HepG2 (cell line): Measurements from ENCODE around the gene HAO2. TPM values are rescaled to one million over a fixed set of nuclear protein-coding genes. Genes with fewer than 3 reads are reported as not detected.

ENCODE experiments used
- ATAC-seq: fragments of 200-7000 bp; cut with Tn5 transposase; 3 replicates; pipeline ENCODE4 v1.9.1; 2020; ENCODE audit warnings: mild to moderate bottlenecking, moderate library complexity
- BruUV-seq: library from RNA; stranded (reverse); fragments of 400-500 nt; replicated peaks from 2 replicates; lab custom pipeline; 2021; lab: Mats Ljungman, UMichigan
- CTCF ChIA-PET: fragments of 300-600 bp; formaldehyde crosslinking; extraction: SDS; loops from one replicate; lab custom pipeline; 2021; ENCODE audit warnings: low total read pairs, inconsistent platforms, low intra/inter-chr PET ratio; lab: Yijun Ruan, JAX
- POLR2A ChIA-PET: fragments of 350-600 bp; sonication (Branson Sonifier 250); formaldehyde crosslinking; loops from one replicate; lab custom pipeline; 2020; ENCODE audit warnings: antibody characterized with exemption, inconsistent platforms; lab: Yijun Ruan, JAX
- DNase-seq: peaks from one replicate; pipeline ENCODE4 v3.0.0-alpha.2; 2015; ENCODE audit warnings: low spot score
- FAIRE-seq: peaks from 3 replicates; lab custom pipeline; 2011; peaks lifted over from hg19 to GRCh38; lab: Jason Lieb, UNC
- H2AFZ ChIP-seq: one replicate; pipeline ENCODE4 v1.6.1; 2011; ENCODE audit warnings: low read length, inconsistent platforms
- H3K27ac ChIP-seq: fragments of 300-600 bp; 3 replicates; pipeline ENCODE4 v1.8.0; 2011; ENCODE audit warnings: mixed run types, mild to moderate bottlenecking, mixed read lengths, low read length, inconsistent platforms; ENCODE audit not compliant: insufficient read depth; ENCODE audit errors: extremely low read length
- H3K27me3 ChIP-seq, 2 experiments: fragments of 200-600 bp in 1 of 2; 2 replicates in 1 of 2; 3 replicates in 1 of 2; pipeline versions ENCODE4 v1.6.0 to v1.8.0; 2011; ENCODE audit warnings: low read length in 2 of 2, mild to moderate bottlenecking in 2 of 2, moderate library complexity in 2 of 2, inconsistent platforms in 1 of 2; ENCODE audit not compliant: insufficient read depth in 2 of 2, control insufficient read depth in 1 of 2
- H3K36me3 ChIP-seq, 2 experiments: fragments of 200-600 bp in 1 of 2; replicated peaks in 1 of 2; 2 replicates in 1 of 2; 3 replicates in 1 of 2; pipeline versions ENCODE4 v1.5.1 to v1.8.0; 2011; ENCODE audit warnings: low read length in 2 of 2, inconsistent platforms in 1 of 2; ENCODE audit not compliant: insufficient read depth in 2 of 2, control insufficient read depth in 1 of 2
- H3K4me1 ChIP-seq: 2 replicates; pipeline ENCODE4 v1.5.1; 2012; ENCODE audit warnings: low read length, inconsistent platforms; ENCODE audit not compliant: insufficient read depth
- H3K4me2 ChIP-seq: 2 replicates; pipeline ENCODE4 v1.6.0; 2011; ENCODE audit warnings: low read depth, low read length, inconsistent platforms
- H3K4me3 ChIP-seq, 3 experiments: fragments of 200-600 bp in 1 of 3; sonication (generic), shearing (Covaris generic) in 1 of 3; replicated peaks in 1 of 3; 2 replicates each; pipeline ENCODE4 v1.5.1; 2011 to 2016; ENCODE audit warnings: low read length in 3 of 3, inconsistent platforms in 2 of 3, low read depth in 2 of 3, mild to moderate bottlenecking in 2 of 3, control low read depth in 1 of 3, mixed read lengths in 1 of 3; ENCODE audit not compliant: insufficient read depth in 1 of 3
- H3K79me2 ChIP-seq: one replicate; pipeline ENCODE4 v1.6.1; 2011; ENCODE audit warnings: low read length, inconsistent platforms; ENCODE audit not compliant: insufficient read depth
- H3K9ac ChIP-seq: 2 replicates; pipeline ENCODE4 v1.6.0; 2011; ENCODE audit warnings: mild to moderate bottlenecking, low read depth, low read length, inconsistent platforms; ENCODE audit not compliant: insufficient read depth
- H3K9me3 ChIP-seq: 2 replicates; pipeline ENCODE4 v1.5.1; 2012; ENCODE audit warnings: mild to moderate bottlenecking, low read length
- H4K20me1 ChIP-seq: 2 replicates; pipeline ENCODE4 v1.6.0; 2011; ENCODE audit warnings: inconsistent platforms, mild to moderate bottlenecking, low read length, moderate library complexity; ENCODE audit not compliant: insufficient read depth
- CHD2 ChIP-seq: IDR thresholded peaks from 2 replicates; pipeline ENCODE4 v1.6.1; 2011; ENCODE audit warnings: low read depth, low read length, improper control_type of control experiment
- FOXP1 ChIP-seq, 2 experiments: fragments of 450-650 bp in 1 of 2; IDR thresholded peaks; 2 replicates each; pipeline ENCODE4 v1.6.1; 2017 to 2018; ENCODE audit warnings: antibody characterized with exemption in 1 of 2
- KDM1A ChIP-seq: IDR thresholded peaks from 2 replicates; pipeline ENCODE4 v1.6.1; 2016; ENCODE audit warnings: missing compliant biosample characterization
- PBX3 ChIP-seq: sonication (generic); formaldehyde crosslinking; IDR thresholded peaks from 2 replicates; pipeline ENCODE4 v1.8.1; 2023; ENCODE audit warnings: missing genetic modification reagents, inconsistent platforms, borderline replicate concordance
- TERF1 ChIP-seq: sonication (generic); formaldehyde crosslinking; IDR thresholded peaks from 2 replicates; pipeline ENCODE4 v1.8.0; 2022; ENCODE audit warnings: mild to moderate bottlenecking, missing genetic modification reagents, moderate library complexity
- WIZ ChIP-seq: sonication (generic); formaldehyde crosslinking; IDR thresholded peaks from 2 replicates; pipeline ENCODE4 v1.5.1; 2020; ENCODE audit warnings: mild to moderate bottlenecking, missing genetic modification reagents
- ZNF563 ChIP-seq: sonication (generic); formaldehyde crosslinking; IDR thresholded peaks from 2 replicates; pipeline ENCODE4 v1.8.0; 2022; ENCODE audit warnings: mild to moderate bottlenecking, moderate library complexity, missing genetic modification reagents
- in situ Hi-C: cut with HindIII; loops from 2 replicates; pipeline ENCODE4 v1.10.0; 2017; ENCODE audit warnings: low pct_unique_long_range_greater_than_20kb; ENCODE audit not compliant: extremely low pct_ligation_motif_present
- intact Hi-C: fragments of 100-400 bp; cut with micrococcal nuclease; formaldehyde crosslinking; loops from one replicate; pipeline ENCODE4 v1.10.0; 2022; ENCODE audit not compliant: unreplicated experiment
- polyA plus RNA-seq, 8 experiments: library from polyadenylated mRNA; depleted of rRNA in 3 of 8; stranded (reverse) in 7 of 8; unstranded in 1 of 8; fragments of >200 nt; fragmentation: Illumina TruSeq in 4 of 8; extraction: Trizol in 4 of 8; gene quantifications; 2 replicates each; pipeline versions ENCODE4 v1.2.1 to v1.2.3, GENCODE V29; 2011 to 2016; ENCODE audit warnings: low read depth in 4 of 8, missing spikeins in 1 of 8, mixed read lengths in 1 of 8; ENCODE audit not compliant: insufficient read depth in 1 of 8
- total RNA-seq, 5 experiments: library from RNA; depleted of rRNA; stranded (reverse); fragments of >200 nt; fragmentation: Illumina TruSeq; extraction: Trizol; gene quantifications; 2 replicates each; pipeline ENCODE4 v1.2.3, GENCODE V29; 2016; ENCODE audit warnings: low read depth in 1 of 5
- TF ChIP-seq, protein P1 (sequence below): sonication (generic); formaldehyde crosslinking; IDR thresholded peaks from 2 replicates; pipeline ENCODE4 v1.4.0; 2020; ENCODE audit warnings: low read depth, mild to moderate bottlenecking, missing genetic modification reagents
- TF ChIP-seq, protein P2 (sequence below), 2 experiments: sonication (generic) in 1 of 2; formaldehyde crosslinking in 1 of 2; IDR thresholded peaks; 2 replicates each; pipeline versions ENCODE4 v1.4.0 to v1.6.1; 2018 to 2020; ENCODE audit warnings: missing genetic modification reagents in 2 of 2, borderline replicate concordance in 1 of 2, low read depth in 1 of 2, mild to moderate bottlenecking in 1 of 2, missing biosample characterization in 1 of 2

HAO2 gene
- total and polyA plus RNA-seq, 2 of the 13 experiments (the other 11 are each of a cell fraction or from before 2014, with no cell fraction given): 0.05 to 0.09 TPM

GRCh38 chr1:119409731-119410130 lies 41.1 kb downstream of the HAO2 start:
- Histone ChIP-seq H3K36me3 (no peaks in the 10 kb centered on the region), H3K27me3 (no peaks in the 10 kb centered on the region; a peak in 1 of 5 replicates), H3K79me2 (no peaks in the 10 kb centered on the region), H3K9ac (no peak overlapping the region), H3K4me2 (no peak overlapping the region), H2AFZ (no peak overlapping the region), H4K20me1 (no peaks in the 10 kb centered on the region), H3K4me3 (no peak overlapping the region), H3K27ac (no peak overlapping the region)
- no peak for ATAC-seq
- CTCF ChIA-PET: no interaction called here
- DNase-seq: no peak
- in situ Hi-C loops (no loop called here), intact Hi-C loops (no loop called here)
- POLR2A ChIA-PET: no interaction called here
- FAIRE-seq: no peak
- no TSS peak for BruUV-seq
- TF ChIP-seq, protein P1, sequence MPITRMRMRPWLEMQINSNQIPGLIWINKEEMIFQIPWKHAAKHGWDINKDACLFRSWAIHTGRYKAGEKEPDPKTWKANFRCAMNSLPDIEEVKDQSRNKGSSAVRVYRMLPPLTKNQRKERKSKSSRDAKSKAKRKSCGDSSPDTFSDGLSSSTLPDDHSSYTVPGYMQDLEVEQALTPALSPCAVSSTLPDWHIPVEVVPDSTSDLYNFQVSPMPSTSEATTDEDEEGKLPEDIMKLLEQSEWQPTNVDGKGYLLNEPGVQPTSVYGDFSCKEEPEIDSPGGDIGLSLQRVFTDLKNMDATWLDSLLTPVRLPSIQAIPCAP (CRISPR knock-in tag): no peak
- TF ChIP-seq TERF1: no peak
- TF ChIP-seq CHD2: no peak
- TF ChIP-seq, protein P2, sequence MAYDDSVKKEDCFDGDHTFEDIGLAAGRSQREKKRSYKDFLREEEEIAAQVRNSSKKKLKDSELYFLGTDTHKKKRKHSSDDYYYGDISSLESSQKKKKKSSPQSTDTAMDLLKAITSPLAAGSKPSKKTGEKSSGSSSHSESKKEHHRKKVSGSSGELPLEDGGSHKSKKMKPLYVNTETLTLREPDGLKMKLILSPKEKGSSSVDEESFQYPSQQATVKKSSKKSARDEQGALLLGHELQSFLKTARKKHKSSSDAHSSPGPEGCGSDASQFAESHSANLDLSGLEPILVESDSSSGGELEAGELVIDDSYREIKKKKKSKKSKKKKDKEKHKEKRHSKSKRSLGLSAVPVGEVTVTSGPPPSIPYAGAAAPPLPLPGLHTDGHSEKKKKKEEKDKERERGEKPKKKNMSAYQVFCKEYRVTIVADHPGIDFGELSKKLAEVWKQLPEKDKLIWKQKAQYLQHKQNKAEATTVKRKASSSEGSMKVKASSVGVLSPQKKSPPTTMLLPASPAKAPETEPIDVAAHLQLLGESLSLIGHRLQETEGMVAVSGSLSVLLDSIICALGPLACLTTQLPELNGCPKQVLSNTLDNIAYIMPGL (CRISPR knock-in tag; IDR thresholded peaks at IDR 0.05; ENCODE audit: borderline replicate concordance in 1 of 2, low read depth in 1 of 2): no peak
- TF ChIP-seq ZNF563 (CRISPR knock-in tag): no peak
- TF ChIP-seq WIZ (CRISPR knock-in tag): no peak
- TF ChIP-seq PBX3: no peak
- TF ChIP-seq FOXP1 (IDR thresholded peaks at IDR 0.05): no peak
- TF ChIP-seq FOXP1 (CRISPR knock-in tag; IDR thresholded peaks at IDR 0.05): no peak
- no peak for TF ChIP-seq KDM1A (CRISPR knock-in tag)
- TF ChIP-seq, all 625 proteins: peak for 0
- Histone ChIP-seq H3K9me3 (no peaks in the 10 kb centered on the region), H3K4me1 (no peaks in the 10 kb centered on the region)
